ENCODE data around the gene DLEU7.

DLEU7 gene

GRCh38 chr13:50842251-50842989 lies 1.1 kb downstream of the DLEU7 start:
- no peak for ATAC-seq
- no peak for TF ChIP-seq ZFP3 (CRISPR knock-in tag; IDR thresholded peaks at IDR 0.05)
- TF ChIP-seq POU6F1 (CRISPR knock-in tag; IDR thresholded peaks at IDR 0.05; ENCODE audit: borderline replicate concordance, low read depth): no peak
- TF ChIP-seq TCF4 (CRISPR knock-in tag; IDR thresholded peaks at IDR 0.05; ENCODE audit: borderline replicate concordance): no peak

- no peak for TF ChIP-seq ZNF70 (CRISPR knock-in tag; IDR thresholded peaks at IDR 0.05)
- no peak for TF ChIP-seq ZFP3 (CRISPR knock-in tag; IDR thresholded peaks at IDR 0.05)
- no peak for TF ChIP-seq OSR1 (CRISPR knock-in tag; IDR thresholded peaks at IDR 0.05)
- TF ChIP-seq CSRNP3 (CRISPR knock-in tag; IDR thresholded peaks at IDR 0.05): no peak
- TF ChIP-seq GLIS3 (CRISPR knock-in tag; IDR thresholded peaks at IDR 0.05): no peak
- ATAC-seq: no peak
Observed at GRCh38 chr13:50841786-50842185, 1.7 kb downstream of the DLEU7 start.

- no peak for ATAC-seq
- no peak for TF ChIP-seq TCF4 (CRISPR knock-in tag; IDR thresholded peaks at IDR 0.05; ENCODE audit: borderline replicate concordance)
- no peak for TF ChIP-seq ZFP30 (CRISPR knock-in tag; IDR thresholded peaks at IDR 0.05)
- no peak for TF ChIP-seq CREB5 (CRISPR knock-in tag; IDR thresholded peaks at IDR 0.05; ENCODE audit: low read depth)
- no peak for TF ChIP-seq PATZ1 (CRISPR knock-in tag; IDR thresholded peaks at IDR 0.05; ENCODE audit: borderline replicate concordance)
- TF ChIP-seq ZC3H10 (CRISPR knock-in tag; IDR thresholded peaks at IDR 0.05): no peak
- no peak for TF ChIP-seq POU6F1 (CRISPR knock-in tag; IDR thresholded peaks at IDR 0.05; ENCODE audit: borderline replicate concordance, low read depth)
- TF ChIP-seq ZNF565 (CRISPR knock-in tag; conservative IDR thresholded peaks at IDR 0.05; ENCODE audit: low read depth): no peak
- TF ChIP-seq PPARA (CRISPR knock-in tag; IDR thresholded peaks at IDR 0.05; ENCODE audit: borderline replicate concordance): no peak
- TF ChIP-seq ZNF8 (CRISPR knock-in tag; IDR thresholded peaks at IDR 0.05): no peak
- TF ChIP-seq BACH2 (CRISPR knock-in tag; IDR thresholded peaks at IDR 0.05; ENCODE audit: borderline replicate concordance): no peak
- no peak for TF ChIP-seq TOX (CRISPR knock-in tag; IDR thresholded peaks at IDR 0.05; ENCODE audit: borderline replicate concordance)
- TF ChIP-seq ZFP3 (CRISPR knock-in tag; IDR thresholded peaks at IDR 0.05): no peak
- no peak for TF ChIP-seq TSHZ2 (CRISPR knock-in tag; IDR thresholded peaks at IDR 0.05)
Observed at GRCh38 chr13:50840284-50840683, 3.2 kb downstream of the DLEU7 start.

Measured in SK-N-SH treated with all-trans-retinoic acid at 6 μM for 48 hours (cell line).